Psoas muscle (tissue), 8 donors: Measurements from ENCODE around the gene TLE2. TPM values are rescaled to one million over a fixed set of nuclear protein-coding genes. Genes with fewer than 3 reads are reported as not detected.

Experiments used
- ATAC-seq, 4 donors: fragments of 200-7000 bp; cut with Tn5 transposase; one replicate each; pipeline ENCODE4 v1.9.1; 2020; ENCODE audit warnings: moderate library complexity in 3 of 4, mild to moderate bottlenecking in 2 of 4
- DNase-seq, 2 donors: peaks; one replicate each; pipeline ENCODE4 v3.0.0-alpha.2; 2020
- H3K27ac ChIP-seq: fragments of 200-600 bp; one replicate; pipeline ENCODE4 v1.8.0; 2022
- H3K27me3 ChIP-seq, 3 donors: fragments of 200-600 bp in 1 of 3; one replicate each; pipeline versions ENCODE4 v1.6.1 to v1.8.0; 2013 to 2022; ENCODE audit warnings: low read length in 2 of 3, mild to moderate bottlenecking in 2 of 3, moderate library complexity in 1 of 3; ENCODE audit not compliant: insufficient read depth in 3 of 3
- H3K36me3 ChIP-seq, 2 donors: fragments of 200-600 bp in 1 of 2; one replicate each; pipeline versions ENCODE4 v1.6.1 to v1.8.0; 2013 to 2022; ENCODE audit warnings: low read depth in 1 of 2, mild to moderate bottlenecking in 1 of 2, moderate library complexity in 1 of 2; ENCODE audit not compliant: insufficient read depth in 1 of 2
- H3K4me1 ChIP-seq: fragments of 200-600 bp; one replicate; pipeline ENCODE4 v1.8.0; 2022
- H3K4me3 ChIP-seq: fragments of 200-600 bp; one replicate; pipeline ENCODE4 v1.8.0; 2022; ENCODE audit warnings: mild to moderate bottlenecking
- H3K9me3 ChIP-seq: fragments of 200-600 bp; one replicate; pipeline ENCODE4 v1.8.0; 2022
- WGBS, 3 donors: extraction: QIAGEN DNeasy Blood & Tissue Kit; methylation state at CpG; one replicate each; pipeline versions ENCODE4 v1.1.6 to v1.1.7; 2013; 5-methylcytosine and 5-hydroxymethylcytosine counted together
- intact Hi-C, 2 donors: fragments of 100-400 bp; cut with DNase I; formaldehyde crosslinking; loops; one replicate each; pipeline versions ENCODE4 v1.11.0 to v1.14.2; 2022
- polyA plus RNA-seq, 3 donors: library from polyadenylated mRNA; stranded (reverse); fragments of 200-250 nt; gene quantifications; one replicate each; pipeline ENCODE4 v1.2.3, GENCODE V29; 2013
- total RNA-seq, 4 donors: library from RNA; stranded (reverse); fragmentation: NEBNext Ultra II Directional in 2 of 4; extraction: Animal tissue kit (Norgen Biotek cat#: 25700) in 2 of 4; gene quantifications; one replicate each; pipeline versions ENCODE4 v1.2.1 to v1.2.4, GENCODE V29; 2021 to 2023
- TF ChIP-seq, protein P1 (sequence below): fragments of 200-600 bp; IDR thresholded peaks from one replicate; pipeline ENCODE4 v1.8.0; 2022; ENCODE audit warnings: antibody characterized with exemption
- donor health status: healthy with polysubstance abuse.
- donor health status: DM: no; HTN: no; CAD: no; lungs with moderate emphysema.
- donor health status: Bipolar disorder and iron deficiency.
- donor health status: healthy.
- donor health status: DM: yes; HTN: yes; CAD: no.
- donor health status: DM: no; HTN: no; CAD: no.
- donor health status: DM: no; HTN: no; CAD: no.
- donor health status: DM: yes; HTN: yes; CAD: no.

The TLE2 gene
- total and polyA plus RNA-seq, 7 donors, result 23.5 to 42.5 (median 33.6) TPM

DNA sequence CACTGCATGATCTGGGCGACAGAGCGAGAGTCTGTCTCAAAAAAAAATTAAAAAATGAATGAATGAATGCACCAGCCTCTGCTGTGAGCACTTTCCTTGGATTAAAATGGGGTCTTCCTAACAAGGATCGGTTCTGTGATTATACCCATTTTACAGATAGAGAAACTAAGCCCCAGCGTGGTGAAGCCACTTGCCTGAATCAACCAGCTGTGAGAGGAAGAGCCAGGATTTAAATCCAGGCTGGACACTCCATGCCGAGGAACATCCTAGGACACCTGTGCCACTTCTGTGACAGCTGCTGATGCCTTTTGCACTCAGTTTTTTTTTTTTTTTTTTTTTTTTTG lies 19.1 kb upstream of the TLE2 start:
- WGBS, 3 donors, result 60 to 78% (median 64%) methylated on average over 4 to 5 of the region's 5 CpGs
- peaks cover 11% of the 10 kb centered on the region for H3K4me1 ChIP-seq
- no peaks in the 10 kb centered on the region for H3K27me3 ChIP-seq
- no peak for DNase-seq
- ATAC-seq, result no peak
- H3K4me3 ChIP-seq, result peak overlapping the region; percentile 56
- intact Hi-C loops, result no loop called here
- TF ChIP-seq, protein P1, sequence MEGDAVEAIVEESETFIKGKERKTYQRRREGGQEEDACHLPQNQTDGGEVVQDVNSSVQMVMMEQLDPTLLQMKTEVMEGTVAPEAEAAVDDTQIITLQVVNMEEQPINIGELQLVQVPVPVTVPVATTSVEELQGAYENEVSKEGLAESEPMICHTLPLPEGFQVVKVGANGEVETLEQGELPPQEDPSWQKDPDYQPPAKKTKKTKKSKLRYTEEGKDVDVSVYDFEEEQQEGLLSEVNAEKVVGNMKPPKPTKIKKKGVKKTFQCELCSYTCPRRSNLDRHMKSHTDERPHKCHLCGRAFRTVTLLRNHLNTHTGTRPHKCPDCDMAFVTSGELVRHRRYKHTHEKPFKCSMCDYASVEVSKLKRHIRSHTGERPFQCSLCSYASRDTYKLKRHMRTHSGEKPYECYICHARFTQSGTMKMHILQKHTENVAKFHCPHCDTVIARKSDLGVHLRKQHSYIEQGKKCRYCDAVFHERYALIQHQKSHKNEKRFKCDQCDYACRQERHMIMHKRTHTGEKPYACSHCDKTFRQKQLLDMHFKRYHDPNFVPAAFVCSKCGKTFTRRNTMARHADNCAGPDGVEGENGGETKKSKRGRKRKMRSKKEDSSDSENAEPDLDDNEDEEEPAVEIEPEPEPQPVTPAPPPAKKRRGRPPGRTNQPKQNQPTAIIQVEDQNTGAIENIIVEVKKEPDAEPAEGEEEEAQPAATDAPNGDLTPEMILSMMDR, result no peak
- peaks cover 0 to under 1% of the 10 kb centered on the region in 2 donors for H3K36me3 ChIP-seq
- no peaks in the 10 kb centered on the region for H3K9me3 ChIP-seq
- H3K27ac ChIP-seq, result peak overlapping the region; percentile 50

DNA sequence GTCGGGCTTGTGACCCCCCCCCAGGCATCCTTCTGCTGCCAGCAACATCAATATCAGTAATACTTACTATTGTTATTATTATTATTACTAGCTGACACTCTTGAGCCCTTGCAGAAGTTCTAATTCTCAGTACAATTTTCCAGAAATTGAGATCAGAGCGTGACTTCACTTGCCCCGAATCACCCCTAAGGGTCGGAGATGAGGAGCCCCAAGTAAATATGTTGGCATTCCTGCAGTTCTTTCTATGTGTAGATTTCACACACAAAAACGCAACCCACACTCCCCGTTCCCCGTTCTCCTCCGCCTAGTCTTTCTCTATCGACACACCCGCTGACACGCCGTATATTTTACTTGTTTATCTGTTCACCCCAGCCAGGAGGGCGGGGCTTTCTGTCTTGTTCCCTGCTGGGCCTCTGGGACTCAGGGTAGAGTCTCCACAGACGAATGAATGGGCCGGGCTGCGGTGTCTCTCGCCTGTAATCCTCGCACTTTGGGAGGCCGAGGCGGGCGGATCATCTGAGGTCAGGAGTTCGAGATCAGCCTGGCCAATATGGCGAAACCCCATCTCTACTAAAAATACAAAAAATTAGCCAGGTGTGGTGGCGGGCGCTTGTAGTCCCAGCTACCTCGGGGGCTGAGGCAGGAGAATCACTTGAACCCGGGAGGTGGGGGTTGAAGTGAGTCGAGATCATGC lies 18.6 kb upstream of the TLE2 start:
- Histone ChIP-seq H3K4me3 (peak overlapping the region; percentile 56), H3K4me1 (peaks cover 11% of the 10 kb centered on the region), H3K9me3 (no peaks in the 10 kb centered on the region), H3K27ac (peak overlapping the region; percentile 50), H3K36me3 (no peaks in the 10 kb centered on the region), H3K27me3 (no peaks in the 10 kb centered on the region)
- intact Hi-C loops, result no loop called here
- TF ChIP-seq, protein P1, result no peak
- ATAC-seq, result peak in 3 of 4 donors; percentile 65 to 83 (median 82)
- DNase-seq, result peak; percentile 78 to 92
- WGBS, 3 donors, result 11 to 13% (median 12%) methylated on average over 28 of the region's 28 CpGs

DNA sequence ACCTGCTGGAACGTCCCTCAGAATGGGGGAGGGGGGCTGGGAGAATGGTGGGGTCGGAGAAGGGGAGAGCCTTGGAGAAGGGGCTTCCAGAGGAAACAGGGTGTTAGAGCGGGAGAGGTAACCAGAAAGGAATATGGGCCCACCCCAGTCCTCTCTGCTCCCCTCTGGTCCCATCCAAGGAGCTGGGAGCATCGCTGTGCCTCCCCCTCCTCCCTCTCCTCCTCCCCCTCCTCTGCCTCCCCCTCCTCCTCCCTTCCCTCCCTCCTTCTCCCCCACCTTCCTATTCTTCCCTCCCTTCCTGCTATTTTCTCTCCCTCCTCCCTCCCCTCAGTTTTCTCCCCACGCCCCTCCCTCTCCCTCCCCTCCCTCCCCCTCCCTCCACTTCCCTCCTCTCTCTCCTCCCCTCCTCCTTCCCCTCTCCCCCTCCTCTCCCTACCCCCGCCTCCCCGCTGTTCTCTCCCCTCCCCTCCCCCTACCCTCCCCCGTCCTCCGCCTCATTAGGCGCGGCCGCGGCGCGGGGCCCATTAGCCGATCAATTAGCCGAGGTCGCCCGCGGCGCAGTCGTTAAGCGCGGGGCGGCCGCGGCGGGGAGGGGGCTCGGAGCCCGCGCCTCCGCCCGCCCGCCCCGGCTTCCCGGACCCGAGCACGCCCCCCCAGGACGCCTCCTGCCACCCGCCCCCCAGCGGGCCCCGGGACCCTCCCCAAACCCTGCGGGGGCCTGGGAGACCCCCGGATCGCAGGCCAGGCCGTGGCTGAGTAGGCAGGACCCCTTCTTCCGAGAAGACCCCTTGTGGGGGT lies 17.8 kb upstream of the TLE2 start:
- DNase-seq (no peak), ATAC-seq (no peak)
- H3K27ac ChIP-seq, result peak overlapping the region; percentile 50
- no peaks in the 10 kb centered on the region for H3K36me3 ChIP-seq
- no peaks in the 10 kb centered on the region for H3K9me3 ChIP-seq
- peak overlapping the region; percentile 56 for H3K4me3 ChIP-seq
- TF ChIP-seq, protein P1, result no peak
- no peaks in the 10 kb centered on the region for H3K27me3 ChIP-seq
- peaks cover 11% of the 10 kb centered on the region for H3K4me1 ChIP-seq
- 3 to 8% (median 7%) methylated on average over 17 to 47 of the region's 47 CpGs for WGBS, 3 donors
- intact Hi-C loops, result no loop called here

DNA sequence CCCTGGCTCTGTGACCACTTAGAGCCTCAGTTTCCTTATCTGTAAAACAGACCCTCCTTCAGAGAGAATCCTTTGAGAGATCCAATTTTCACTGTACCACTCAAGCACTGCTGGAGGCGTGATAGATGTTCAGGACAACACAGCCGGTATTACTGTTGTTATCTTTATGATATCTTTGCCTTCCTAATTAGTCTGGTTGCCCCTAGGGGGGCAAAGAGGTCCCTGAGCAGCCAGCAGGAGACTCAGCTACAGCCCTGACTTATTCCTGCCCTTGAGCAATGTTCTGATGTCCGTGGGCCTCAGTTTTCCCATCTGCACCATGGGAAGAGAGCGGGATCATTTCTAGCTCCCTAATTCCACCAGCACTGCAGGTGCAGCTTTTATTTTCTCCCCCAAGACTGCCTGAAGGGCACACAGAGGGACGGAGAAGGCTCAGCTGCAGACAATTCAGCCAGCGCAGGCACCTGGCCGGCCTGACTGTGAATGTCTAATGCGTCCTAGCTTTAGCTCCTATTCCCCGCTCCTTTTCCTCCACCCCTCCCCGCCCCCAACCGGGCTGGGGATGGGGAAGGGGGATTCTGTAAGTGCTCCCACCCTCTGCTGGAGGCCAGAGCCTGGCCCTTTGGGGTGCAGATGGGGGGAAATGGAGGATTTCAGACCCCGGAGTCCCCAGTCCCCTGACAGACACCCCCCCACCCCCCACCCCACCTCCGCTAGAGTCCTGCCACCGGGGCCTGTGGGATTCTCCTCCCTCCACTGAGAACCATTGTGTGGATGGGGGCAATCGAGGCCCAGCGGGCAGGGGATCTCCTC lies 17.0 kb upstream of the TLE2 start:
- Histone ChIP-seq H3K27me3 (no peaks in the 10 kb centered on the region), H3K27ac (no peak overlapping the region), H3K9me3 (no peaks in the 10 kb centered on the region), H3K4me1 (peaks cover 10% of the 10 kb centered on the region), H3K36me3 (no peaks in the 10 kb centered on the region), H3K4me3 (no peak overlapping the region)
- TF ChIP-seq, protein P1, result no peak
- DNase-seq, result no peak
- intact Hi-C loops, result no loop called here
- WGBS, 3 donors, result 53 to 55% (median 53%) methylated on average over 13 to 16 of the region's 16 CpGs
- peak in 1 of 4 donors; percentile 39 for ATAC-seq
